OCI-LY1 (cell line): ENCODE data around the gene VWC2L.

ENCODE experiments used
- H2AFZ ChIP-seq: fragments of 200-600 bp; sonication (generic), shearing (Covaris generic); 2 replicates; pipeline ENCODE4 v1.6.0; 2014; ENCODE audit warnings: antibody characterized with exemption, mild to moderate bottlenecking, low read length
- H3F3A ChIP-seq: fragments of 200-600 bp; sonication (generic), shearing (Covaris generic); 2 replicates; pipeline ENCODE4 v1.6.0; 2014; ENCODE audit warnings: mild to moderate bottlenecking, antibody characterized with exemption, low read length, moderate library complexity; ENCODE audit not compliant: insufficient read depth
- H3K27ac ChIP-seq: fragments of 200-600 bp; sonication (generic); 2 replicates; pipeline ENCODE4 v1.5.1; 2014; ENCODE audit warnings: low read length, mixed run types, mild to moderate bottlenecking, low read depth; ENCODE audit not compliant: poor library complexity, severe bottlenecking
- H3K27me3 ChIP-seq: fragments of 200-600 bp; sonication (generic); 2 replicates; pipeline ENCODE4 v1.6.0; 2014; ENCODE audit warnings: antibody characterized with exemption, mild to moderate bottlenecking, low read length, moderate library complexity; ENCODE audit not compliant: insufficient read depth
- H3K36me3 ChIP-seq: fragments of 200-600 bp; sonication (generic); 2 replicates; pipeline ENCODE4 v1.6.1; 2014; ENCODE audit warnings: mild to moderate bottlenecking, antibody characterized with exemption, low read length, moderate library complexity, mixed read lengths; ENCODE audit not compliant: insufficient read depth
- H3K4me1 ChIP-seq: fragments of 200-600 bp; sonication (generic); 2 replicates; pipeline ENCODE4 v1.5.1; 2014; ENCODE audit warnings: mild to moderate bottlenecking, low read length, moderate library complexity; ENCODE audit not compliant: insufficient read depth, severe bottlenecking
- H3K4me2 ChIP-seq: fragments of 200-600 bp; sonication (generic), shearing (Covaris generic); 2 replicates; pipeline ENCODE4 v1.6.1; 2014; ENCODE audit warnings: low read length
- H3K4me3 ChIP-seq: fragments of 200-600 bp; sonication (generic); 2 replicates; pipeline ENCODE4 v1.5.1; 2014; ENCODE audit warnings: low read length, low read depth, mild to moderate bottlenecking, mixed read lengths; ENCODE audit not compliant: poor library complexity, severe bottlenecking
- H3K79me2 ChIP-seq: fragments of 200-600 bp; shearing (Covaris generic); 2 replicates; pipeline ENCODE4 v1.6.1; 2016; ENCODE audit warnings: mixed run types, low read length, mixed read lengths; ENCODE audit not compliant: insufficient read depth
- H3K9ac ChIP-seq: fragments of 200-600 bp; sonication (generic), shearing (Covaris generic); 2 replicates; pipeline ENCODE4 v1.6.1; 2014; ENCODE audit warnings: mild to moderate bottlenecking, low read length, mixed read lengths
- H3K9me2 ChIP-seq: fragments of 200-600 bp; sonication (generic), shearing (Covaris generic); 2 replicates; pipeline ENCODE4 v1.6.1; 2014; ENCODE audit warnings: low read depth, mild to moderate bottlenecking, low read length, mixed read lengths
- H3K9me3 ChIP-seq: fragments of 200-600 bp; shearing (Covaris generic); 2 replicates; pipeline ENCODE4 v1.6.1; 2014; ENCODE audit warnings: low read length, mixed read lengths
- H4K20me1 ChIP-seq: fragments of 200-600 bp; sonication (generic), shearing (Covaris generic); 2 replicates; pipeline ENCODE4 v1.6.0; 2016; ENCODE audit warnings: mild to moderate bottlenecking, low read length; ENCODE audit not compliant: insufficient read depth
- CTCF ChIP-seq: fragments of 200-600 bp; sonication (generic), shearing (Covaris generic); IDR thresholded peaks from 2 replicates; pipeline ENCODE4 v1.5.1; 2017; ENCODE audit warnings: mild to moderate bottlenecking, antibody characterized with exemption, low read length, moderate library complexity, mixed read lengths
- EZH2 ChIP-seq: fragments of 200-600 bp; sonication (generic), shearing (Covaris generic); IDR thresholded peaks from 2 replicates; pipeline ENCODE4 v1.8.0; 2017; ENCODE audit warnings: borderline replicate concordance, mixed run types, mild to moderate bottlenecking, antibody characterized with exemption, low read length, moderate library complexity, mixed read lengths

The VWC2L gene

DNA sequence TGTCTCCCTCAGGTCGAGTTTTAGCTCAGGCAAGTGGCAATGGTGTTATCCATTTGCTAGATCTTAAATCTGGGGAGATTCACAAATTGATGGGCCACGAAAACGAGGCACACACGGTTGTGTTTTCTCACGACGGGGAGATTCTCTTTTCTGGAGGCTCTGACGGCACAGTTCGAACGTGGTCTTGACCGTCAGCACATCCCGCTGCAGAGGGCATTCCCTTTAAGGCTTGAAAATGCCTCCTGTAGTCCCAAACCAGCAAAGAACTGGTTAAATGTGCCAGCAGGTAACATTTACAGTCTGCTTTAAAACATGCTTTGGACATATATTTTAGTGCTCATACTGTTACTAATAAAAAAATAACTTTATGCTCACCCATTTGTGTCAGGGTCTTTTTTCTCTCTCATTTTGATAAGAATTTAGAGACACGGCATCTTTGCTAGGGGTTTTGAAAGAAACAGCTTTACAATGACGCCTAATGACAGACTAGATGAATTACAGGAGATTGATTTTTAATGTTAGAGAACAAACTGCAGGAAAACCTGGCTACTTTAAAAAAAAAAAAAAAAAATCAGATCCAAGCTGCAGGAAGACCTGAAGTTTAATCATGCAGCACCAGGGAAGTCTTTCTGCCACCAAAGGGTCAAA, 602 bp upstream of the VWC2L start:
- no peak overlapping the region for H3K4me2 ChIP-seq
- TF ChIP-seq CTCF (no peak), EZH2 (no peak)
- H3K27ac ChIP-seq: no peak overlapping the region

DNA sequence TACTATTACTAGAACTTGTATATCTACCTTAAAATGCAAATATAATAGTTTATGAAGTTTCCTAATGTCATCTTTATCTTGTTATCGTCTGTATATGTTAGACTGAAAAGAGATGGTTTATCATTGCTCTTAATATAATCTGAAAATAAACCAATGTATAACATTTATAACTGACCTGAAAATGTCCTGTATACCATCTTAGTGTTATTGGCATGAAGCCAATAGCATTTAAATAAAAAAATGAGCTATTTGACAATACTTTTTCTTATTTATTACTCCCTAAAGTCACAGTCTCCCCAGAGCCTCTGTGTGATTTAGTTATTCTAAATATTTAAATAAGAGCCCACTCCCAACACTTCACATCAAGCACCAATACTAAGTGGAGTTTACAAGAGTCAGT, 1.8 kb downstream of the VWC2L start:
- Histone ChIP-seq H3K4me1 (no peaks in the 10 kb centered on the region), H4K20me1 (no peaks in the 10 kb centered on the region), H3K4me2 (no peak overlapping the region)

More for the DNA sequence above, 602 bp upstream of the VWC2L start:
- H3K9ac ChIP-seq: no peak overlapping the region
- no peaks in the 10 kb centered on the region for H3K27me3 ChIP-seq
- no peaks in the 10 kb centered on the region for H4K20me1 ChIP-seq
- no peaks in the 10 kb centered on the region for H3K36me3 ChIP-seq
- H3F3A ChIP-seq: no peaks in the 10 kb centered on the region
- no peaks in the 10 kb centered on the region for H3K4me1 ChIP-seq
- no peaks in the 10 kb centered on the region for H3K9me3 ChIP-seq
- no peaks in the 10 kb centered on the region for H3K9me2 ChIP-seq
- no peak overlapping the region for H2AFZ ChIP-seq
- H3K4me3 ChIP-seq: no peak overlapping the region
- no peaks in the 10 kb centered on the region for H3K79me2 ChIP-seq

DNA sequence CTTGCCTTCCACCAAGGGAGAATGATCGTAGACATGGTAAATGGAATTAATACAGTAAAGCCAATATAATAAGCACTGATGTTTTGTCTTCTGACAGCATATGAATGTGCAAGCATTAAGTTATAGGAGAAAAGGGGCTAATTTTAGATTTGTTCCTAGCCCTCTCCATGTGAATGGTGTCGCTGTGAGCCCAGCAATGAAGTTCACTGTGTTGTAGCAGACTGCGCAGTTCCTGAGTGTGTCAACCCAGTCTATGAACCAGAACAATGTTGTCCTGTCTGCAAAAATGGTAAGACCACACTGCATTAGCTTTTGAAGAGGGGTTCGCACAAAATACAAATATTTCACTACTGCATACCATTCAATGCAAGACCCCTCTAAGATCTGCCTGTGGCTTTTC, 25.6 kb downstream of the VWC2L start:
- Histone ChIP-seq H3K79me2 (no peaks in the 10 kb centered on the region), H3K4me3 (no peak overlapping the region), H4K20me1 (no peaks in the 10 kb centered on the region), H3K27me3 (no peaks in the 10 kb centered on the region), H3K9me2 (no peaks in the 10 kb centered on the region; the same call in 1 of the 2 replicates), H3K9ac (no peak overlapping the region), H3K36me3 (no peaks in the 10 kb centered on the region), H3K9me3 (no peaks in the 10 kb centered on the region), H3K27ac (no peak overlapping the region), H3K4me2 (no peak overlapping the region), H2AFZ (no peak overlapping the region), H3F3A (no peaks in the 10 kb centered on the region), H3K4me1 (no peaks in the 10 kb centered on the region)
- TF ChIP-seq EZH2: no peak
- no peak for TF ChIP-seq CTCF

More for the DNA sequence above, 1.8 kb downstream of the VWC2L start:
- Histone ChIP-seq H3K36me3 (no peaks in the 10 kb centered on the region), H3K9ac (no peak overlapping the region), H3F3A (no peaks in the 10 kb centered on the region), H3K9me2 (no peaks in the 10 kb centered on the region), H3K79me2 (no peaks in the 10 kb centered on the region), H3K27ac (no peak overlapping the region), H3K9me3 (no peaks in the 10 kb centered on the region), H3K27me3 (no peaks in the 10 kb centered on the region), H2AFZ (no peak overlapping the region), H3K4me3 (no peak overlapping the region)
- TF ChIP-seq CTCF: no peak
- TF ChIP-seq EZH2: no peak
